ENCODE measurements around the gene MYLK. TPM values are rescaled to one million over a fixed set of nuclear protein-coding genes. Genes with fewer than 3 reads are reported as not detected.
"Not testable (repeated sequence)": the region's sequence is repeated elsewhere in the genome, so short reads cannot be mapped to it uniquely, and the experiment has no call there.

The MYLK gene
- total and polyA plus RNA-seq, 4 donors = 17.1 to 158 (median 41.9) TPM

- Histone ChIP-seq H3K36me3 (ENCODE audit: control insufficient read depth in 4 of 4, insufficient read depth in 3 of 4, low read depth in 1 of 4, low read length in 3 of 4) (peaks cover 2 to 32% (median 15%) of the 10 kb centered on the region in 4 donors), H3K4me3 (ENCODE audit: low read depth in 1 of 3, low read length in 3 of 3) (no peak overlapping the region), H3K9ac (ENCODE audit: low read depth in 1 of 2, low read length in 2 of 2) (no peak overlapping the region), H3K4me1 (ENCODE audit: control insufficient read depth in 4 of 4, insufficient read depth in 4 of 4, low read length in 3 of 4) (no peaks in the 10 kb centered on the region), H3K27me3 (ENCODE audit: control insufficient read depth in 4 of 4, insufficient read depth in 4 of 4, low read length in 3 of 4) (no peaks in the 10 kb centered on the region), H3K9me3 (ENCODE audit: control insufficient read depth in 4 of 4, low read length in 3 of 4) (no peaks in the 10 kb centered on the region), H3K27ac (ENCODE audit: low read depth in 1 of 2, low read length in 2 of 2) (no peak overlapping the region)
- TF ChIP-seq ZBTB33 (IDR thresholded peaks at IDR 0.05) (no peak), NR2F2 (IDR thresholded peaks at IDR 0.05) (no peak), FOXA1 (IDR thresholded peaks at IDR 0.05) (no peak), MAX (IDR thresholded peaks at IDR 0.05) (no peak), ATF3 (IDR thresholded peaks at IDR 0.05) (no peak), GABPA (IDR thresholded peaks at IDR 0.05 in 1 of 2, conservative IDR thresholded peaks at IDR 0.05 in 1 of 2) (no peak)
- WGBS = 63% methylated on average over 5 of the region's 5 CpGs
- DNase-seq (ENCODE audit: low spot score) = no peak
Measured at GRCh38 chr3:123722456-123722855, 161.7 kb downstream of the MYLK start.

DNA sequence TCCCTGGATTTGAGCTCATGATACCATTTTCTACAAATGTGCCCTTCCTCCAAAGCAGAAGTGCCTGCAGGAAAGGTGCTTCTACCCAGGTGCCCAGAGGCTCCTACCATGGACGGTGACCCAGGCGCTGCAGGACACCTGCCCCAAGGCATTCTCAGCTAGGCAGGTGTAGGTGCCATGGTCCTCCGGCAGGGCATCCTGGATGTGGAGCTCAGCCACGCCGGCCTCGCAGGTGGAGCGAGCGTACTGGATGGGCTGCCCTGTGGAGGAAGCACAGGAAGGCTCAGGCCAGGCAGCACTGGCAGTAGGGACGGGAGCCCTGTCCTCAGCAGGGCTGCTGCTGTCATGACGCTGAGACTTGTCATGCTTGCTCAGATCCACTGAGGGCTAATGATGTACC lies 162.1 kb downstream of the MYLK start:
- H3K27me3 ChIP-seq (ENCODE audit: control insufficient read depth in 4 of 4, insufficient read depth in 4 of 4, low read length in 3 of 4) = no peaks in the 10 kb centered on the region
- H3K4me3 ChIP-seq (ENCODE audit: low read depth in 1 of 3, low read length in 3 of 3) = no peak overlapping the region
- H3K27ac ChIP-seq (ENCODE audit: low read depth in 1 of 2, low read length in 2 of 2) = no peak overlapping the region
- H3K9ac ChIP-seq (ENCODE audit: low read depth in 1 of 2, low read length in 2 of 2) = no peak overlapping the region
- no peaks in the 10 kb centered on the region for H3K9me3 ChIP-seq (ENCODE audit: control insufficient read depth in 4 of 4, low read length in 3 of 4)
- H3K36me3 ChIP-seq (ENCODE audit: control insufficient read depth in 4 of 4, insufficient read depth in 3 of 4, low read depth in 1 of 4, low read length in 3 of 4) = peaks cover 2 to 31% (median 15%) of the 10 kb centered on the region in 4 donors
- DNase-seq (ENCODE audit: low spot score) = no peak
- WGBS = 87% methylated on average over 10 of the region's 10 CpGs
- no peaks in the 10 kb centered on the region for H3K4me1 ChIP-seq (ENCODE audit: control insufficient read depth in 4 of 4, insufficient read depth in 4 of 4, low read length in 3 of 4)
- no peak for TF ChIP-seq EGR1 (IDR thresholded peaks at IDR 0.05; ENCODE audit: low read depth in 2 of 2)
- TF ChIP-seq GABPA (IDR thresholded peaks at IDR 0.05 in 1 of 2, conservative IDR thresholded peaks at IDR 0.05 in 1 of 2) = no peak
- TF ChIP-seq ZBTB33 (IDR thresholded peaks at IDR 0.05) = no peak
- TF ChIP-seq RXRA (IDR thresholded peaks at IDR 0.05) = no peak
- TF ChIP-seq ATF3 (IDR thresholded peaks at IDR 0.05) = no peak
- TF ChIP-seq JUND (IDR thresholded peaks at IDR 0.05) = no peak
- no peak for TF ChIP-seq REST (IDR thresholded peaks at IDR 0.05)
- no peak for TF ChIP-seq NR2F2 (IDR thresholded peaks at IDR 0.05)
- TF ChIP-seq FOXA2 (IDR thresholded peaks at IDR 0.05) = no peak
- TF ChIP-seq HNF4G (IDR thresholded peaks at IDR 0.05) = no peak
- TF ChIP-seq SP1 (IDR thresholded peaks at IDR 0.05) = no peak
- TF ChIP-seq TAF1 (conservative IDR thresholded peaks at IDR 0.05) = no peak
- TF ChIP-seq HNF4A (conservative IDR thresholded peaks at IDR 0.05) = no peak
- no peak for TF ChIP-seq RAD21 (IDR thresholded peaks at IDR 0.05)
- TF ChIP-seq, protein P1, sequence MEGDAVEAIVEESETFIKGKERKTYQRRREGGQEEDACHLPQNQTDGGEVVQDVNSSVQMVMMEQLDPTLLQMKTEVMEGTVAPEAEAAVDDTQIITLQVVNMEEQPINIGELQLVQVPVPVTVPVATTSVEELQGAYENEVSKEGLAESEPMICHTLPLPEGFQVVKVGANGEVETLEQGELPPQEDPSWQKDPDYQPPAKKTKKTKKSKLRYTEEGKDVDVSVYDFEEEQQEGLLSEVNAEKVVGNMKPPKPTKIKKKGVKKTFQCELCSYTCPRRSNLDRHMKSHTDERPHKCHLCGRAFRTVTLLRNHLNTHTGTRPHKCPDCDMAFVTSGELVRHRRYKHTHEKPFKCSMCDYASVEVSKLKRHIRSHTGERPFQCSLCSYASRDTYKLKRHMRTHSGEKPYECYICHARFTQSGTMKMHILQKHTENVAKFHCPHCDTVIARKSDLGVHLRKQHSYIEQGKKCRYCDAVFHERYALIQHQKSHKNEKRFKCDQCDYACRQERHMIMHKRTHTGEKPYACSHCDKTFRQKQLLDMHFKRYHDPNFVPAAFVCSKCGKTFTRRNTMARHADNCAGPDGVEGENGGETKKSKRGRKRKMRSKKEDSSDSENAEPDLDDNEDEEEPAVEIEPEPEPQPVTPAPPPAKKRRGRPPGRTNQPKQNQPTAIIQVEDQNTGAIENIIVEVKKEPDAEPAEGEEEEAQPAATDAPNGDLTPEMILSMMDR (IDR thresholded peaks at IDR 0.05; ENCODE audit: low read depth, low read length, missing input control) = no peak
- TF ChIP-seq MAX (IDR thresholded peaks at IDR 0.05) = no peak
- no peak for TF ChIP-seq YY1 (IDR thresholded peaks at IDR 0.05)
- no peak for TF ChIP-seq FOXA1 (IDR thresholded peaks at IDR 0.05)

- H3K27me3 ChIP-seq (ENCODE audit: control insufficient read depth in 4 of 4, insufficient read depth in 4 of 4, low read length in 3 of 4); H3K4me1 ChIP-seq (ENCODE audit: control insufficient read depth in 4 of 4, insufficient read depth in 4 of 4, low read length in 3 of 4); H3K27ac ChIP-seq (ENCODE audit: low read depth in 1 of 2, low read length in 2 of 2); H3K9ac ChIP-seq (ENCODE audit: low read depth in 1 of 2, low read length in 2 of 2); H3K4me3 ChIP-seq (ENCODE audit: low read depth in 1 of 3, low read length in 3 of 3); DNase-seq (ENCODE audit: low spot score); H3K9me3 ChIP-seq (ENCODE audit: control insufficient read depth in 4 of 4, low read length in 3 of 4): not testable (repeated sequence)
- 80% methylated on average over 9 of the region's 10 CpGs for WGBS
- H3K36me3 ChIP-seq (ENCODE audit: control insufficient read depth in 4 of 4, insufficient read depth in 3 of 4, low read depth in 1 of 4, low read length in 3 of 4) = peaks cover 4 to 31% (median 13%) of the 10 kb centered on the region in 4 donors
Measured at GRCh38 chr3:123721095-123721689, 162.9 kb downstream of the MYLK start.

All from liver (tissue), 9 donors.